Keratinocyte (primary cell): Measurements from ENCODE around the gene MREG.

Experiments used
- EZH2 ChIP-seq: IDR thresholded peaks from one replicate; pipeline ENCODE4 v1.6.1; 2012; ENCODE audit warnings: inconsistent platforms, mild to moderate bottlenecking, low read length, moderate library complexity
- TF ChIP-seq, protein P1 (sequence below), 3 experiments: IDR thresholded peaks in 1 of 3; conservative IDR thresholded peaks in 1 of 3; optimal IDR thresholded peaks in 1 of 3; 2 replicates in 2 of 3; 3 replicates in 1 of 3; pipeline versions ENCODE3 to v1.5.1; 2011; ENCODE audit warnings: low read length in 3 of 3, mild to moderate bottlenecking in 3 of 3, moderate library complexity in 2 of 3, control low read depth in 1 of 3, inconsistent platforms in 1 of 3; ENCODE audit not compliant: insufficient read depth in 2 of 3; ENCODE audit errors: extremely low read depth in 1 of 3

- TF ChIP-seq, protein P1, sequence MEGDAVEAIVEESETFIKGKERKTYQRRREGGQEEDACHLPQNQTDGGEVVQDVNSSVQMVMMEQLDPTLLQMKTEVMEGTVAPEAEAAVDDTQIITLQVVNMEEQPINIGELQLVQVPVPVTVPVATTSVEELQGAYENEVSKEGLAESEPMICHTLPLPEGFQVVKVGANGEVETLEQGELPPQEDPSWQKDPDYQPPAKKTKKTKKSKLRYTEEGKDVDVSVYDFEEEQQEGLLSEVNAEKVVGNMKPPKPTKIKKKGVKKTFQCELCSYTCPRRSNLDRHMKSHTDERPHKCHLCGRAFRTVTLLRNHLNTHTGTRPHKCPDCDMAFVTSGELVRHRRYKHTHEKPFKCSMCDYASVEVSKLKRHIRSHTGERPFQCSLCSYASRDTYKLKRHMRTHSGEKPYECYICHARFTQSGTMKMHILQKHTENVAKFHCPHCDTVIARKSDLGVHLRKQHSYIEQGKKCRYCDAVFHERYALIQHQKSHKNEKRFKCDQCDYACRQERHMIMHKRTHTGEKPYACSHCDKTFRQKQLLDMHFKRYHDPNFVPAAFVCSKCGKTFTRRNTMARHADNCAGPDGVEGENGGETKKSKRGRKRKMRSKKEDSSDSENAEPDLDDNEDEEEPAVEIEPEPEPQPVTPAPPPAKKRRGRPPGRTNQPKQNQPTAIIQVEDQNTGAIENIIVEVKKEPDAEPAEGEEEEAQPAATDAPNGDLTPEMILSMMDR (optimal IDR thresholded peaks at IDR 0.05 in 1 of 3, IDR thresholded peaks at IDR 0.05 in 1 of 3, conservative IDR thresholded peaks at IDR 0.05 in 1 of 3; ENCODE audit: extremely low read depth in 1 of 3, insufficient read depth in 2 of 3, low read length in 3 of 3), result no peak
- TF ChIP-seq EZH2, result no peak
Measured at GRCh38 chr2:216001216-216002100, 11.9 kb downstream of the MREG start.
